Dedifferentiated amniotic fluid mesenchymal stem cell (primary cell): ENCODE measurements around the gene MAPK10.
"Not testable (repeated sequence)": the region's sequence is repeated elsewhere in the genome, so short reads cannot be mapped to it uniquely, and the experiment has no call there.

Experiments used
- DNase-seq: peaks from one replicate; pipeline ENCODE4 v3.0.0-alpha.2; 2016; ENCODE audit errors: extremely low spot score

MAPK10 gene

DNA sequence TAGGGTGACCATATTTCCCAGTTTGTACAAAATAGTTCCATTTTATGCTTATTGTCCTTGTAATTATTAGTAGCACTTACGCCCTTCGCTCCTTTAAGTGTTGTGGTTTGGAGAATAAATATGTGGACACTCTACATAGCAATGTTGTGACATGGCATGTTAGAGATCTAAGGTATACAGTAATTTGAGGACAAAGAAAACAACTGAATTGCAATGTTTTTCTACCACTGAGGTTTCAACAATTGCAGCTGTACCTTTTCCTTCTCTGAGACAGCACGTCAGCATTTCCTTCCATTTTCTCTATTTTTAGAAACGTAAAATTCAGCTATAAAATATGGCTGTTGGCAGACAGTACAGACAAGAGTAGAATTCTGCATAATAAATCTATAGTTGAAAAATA lies 323.1 kb downstream of the MAPK10 start:
- DNase-seq, result no peak

DNA sequence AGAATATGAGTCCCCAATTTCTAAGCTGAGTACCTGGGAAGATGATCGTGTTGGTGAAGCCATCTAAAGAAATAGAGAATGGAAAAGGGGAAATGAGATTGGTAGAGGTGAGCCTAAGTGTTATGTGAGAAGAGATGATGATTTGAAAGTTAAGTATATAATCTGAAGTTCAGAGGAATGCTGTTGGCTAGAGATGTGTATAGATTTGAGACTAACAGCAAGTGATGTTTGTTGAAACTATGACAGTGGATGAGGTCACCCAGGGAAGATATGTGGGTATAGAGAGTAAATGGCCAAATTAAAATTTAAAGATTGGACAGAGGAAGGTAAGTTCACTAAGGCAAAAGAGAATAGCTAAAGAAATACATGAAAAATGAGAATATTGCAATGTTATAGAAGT lies 324.2 kb downstream of the MAPK10 start:
- DNase-seq, result no peak

DNA sequence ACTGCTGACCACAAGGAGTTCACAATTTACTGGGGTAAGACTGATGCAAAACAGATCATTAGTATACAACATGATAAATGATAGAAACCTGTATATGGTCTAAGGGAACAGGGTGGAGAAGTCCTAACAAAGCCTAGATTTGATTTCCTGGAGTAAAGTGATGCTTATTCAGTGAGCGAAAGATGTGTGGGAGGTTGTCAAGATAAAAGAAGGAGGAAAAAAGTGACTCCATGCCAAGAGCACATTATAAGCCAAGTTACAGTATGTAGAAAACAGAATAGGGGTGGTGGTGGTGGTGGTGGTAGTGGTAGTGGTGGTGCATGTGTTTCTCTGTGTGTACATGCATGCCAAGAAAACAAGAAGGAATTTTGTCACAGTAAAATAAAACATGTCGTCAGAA lies 325.2 kb downstream of the MAPK10 start:
- DNase-seq, result no peak

DNA sequence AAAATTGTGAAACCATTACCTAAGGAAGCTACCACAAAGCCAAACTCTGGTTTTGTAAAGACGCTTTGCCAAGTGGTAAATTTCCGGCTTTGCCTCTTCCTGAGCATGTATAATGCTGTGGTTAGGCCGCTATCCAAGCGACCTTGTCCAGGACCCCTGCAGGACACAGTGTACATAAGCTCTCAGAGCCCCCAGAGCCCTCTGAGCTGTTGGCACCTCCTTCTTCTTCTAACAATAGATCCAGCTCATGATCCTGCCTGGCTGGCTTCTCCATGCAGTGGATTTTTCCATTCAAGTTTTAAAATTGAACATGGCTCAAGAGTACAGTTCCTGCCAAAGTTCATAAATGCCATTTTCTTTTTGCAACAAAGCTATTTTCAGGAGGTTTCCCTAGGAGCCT lies 326.7 kb downstream of the MAPK10 start:
- peak; percentile 45 for DNase-seq

- DNase-seq, result peak; percentile 93
Observed at GRCh38 chr4:86032476-86033022, 327.3 kb downstream of the MAPK10 start.

DNA sequence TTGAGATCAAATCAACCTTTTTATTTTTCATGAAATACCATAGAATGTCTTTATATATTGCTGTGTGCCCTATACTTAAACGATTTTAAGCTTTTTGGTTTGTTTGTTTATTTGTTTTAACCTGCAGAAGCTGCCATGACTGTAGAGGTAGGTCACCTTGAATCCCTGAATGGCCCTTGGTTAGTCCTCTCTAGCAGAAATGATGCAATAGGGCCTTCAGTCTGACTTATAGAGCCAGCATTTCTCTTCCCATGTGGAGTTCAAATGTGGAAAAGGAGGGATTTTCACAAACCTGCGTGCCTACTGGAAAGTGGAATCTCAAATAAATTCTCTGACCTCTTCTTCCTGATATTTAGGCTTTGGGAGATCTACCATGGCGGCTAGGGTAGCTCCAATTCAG lies 327.9 kb downstream of the MAPK10 start:
- no peak for DNase-seq

DNA sequence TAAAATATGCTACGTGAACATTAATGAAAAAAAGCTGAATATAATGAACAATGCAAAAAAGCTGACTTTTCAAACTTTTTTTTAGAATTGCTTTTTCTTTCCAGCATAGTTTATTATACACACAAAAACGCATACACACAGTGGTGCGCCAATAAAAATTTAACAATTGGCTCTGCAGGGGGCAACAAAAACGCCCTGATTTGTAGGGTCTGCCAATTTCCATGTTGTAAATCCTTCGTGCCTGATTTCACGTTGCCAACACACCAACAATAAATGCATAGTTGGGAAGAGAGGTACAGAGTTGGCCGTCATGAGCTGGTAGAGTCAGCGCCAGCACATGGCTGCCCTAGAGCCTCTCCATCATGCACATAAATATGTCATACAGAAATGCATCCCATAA lies 333.1 kb downstream of the MAPK10 start:
- DNase-seq, result no peak

- not testable (repeated sequence) for DNase-seq
Observed at GRCh38 chr4:86021671-86022070, 338.2 kb downstream of the MAPK10 start.

GRCh38 chr4:86019906-86020305 lies 339.9 kb downstream of the MAPK10 start:
- no peak for DNase-seq

DNA sequence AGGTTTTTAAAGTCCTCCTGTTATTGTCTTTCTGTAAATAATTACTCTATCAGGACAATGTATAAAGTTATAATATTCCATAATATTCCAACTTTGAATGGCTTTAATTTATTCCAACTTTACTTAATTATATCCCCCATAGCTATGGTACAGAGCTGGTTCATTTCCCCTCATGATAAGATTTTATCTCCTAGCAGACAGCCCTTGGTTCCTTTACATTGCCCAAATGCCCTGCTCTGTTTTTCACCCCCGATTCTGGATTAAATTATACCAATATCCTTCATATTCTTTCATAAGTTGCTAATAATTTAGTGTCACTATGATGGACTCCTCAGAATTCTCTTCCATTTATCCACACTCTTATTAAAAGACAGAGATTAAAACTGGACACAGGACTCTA lies 340.5 kb downstream of the MAPK10 start:
- DNase-seq, result no peak

GRCh38 chr4:86015412-86016350 lies 344.2 kb downstream of the MAPK10 start:
- DNase-seq, result no peak

DNA sequence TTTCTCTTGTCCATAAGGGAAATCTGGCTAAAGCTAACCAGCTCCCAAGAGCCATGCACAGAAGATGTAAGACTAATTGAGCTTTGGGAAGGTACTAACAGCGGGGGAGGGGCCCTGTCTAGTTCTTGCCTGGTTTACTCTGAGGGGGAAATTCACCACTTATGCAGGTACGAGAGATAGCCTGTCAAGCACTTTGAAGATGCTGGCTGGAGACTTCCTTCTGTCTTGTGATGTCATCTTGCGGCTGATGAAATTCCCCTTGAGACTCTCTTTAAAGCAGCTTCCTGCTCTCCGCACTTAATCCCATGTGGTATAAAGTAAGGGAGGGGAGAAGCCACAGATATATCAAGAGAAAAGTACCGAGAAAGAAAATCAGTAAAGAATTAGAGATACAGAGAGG lies 345.3 kb downstream of the MAPK10 start:
- DNase-seq, result no peak

GRCh38 chr4:86013621-86014020 lies 346.2 kb downstream of the MAPK10 start:
- DNase-seq, result no peak

DNA sequence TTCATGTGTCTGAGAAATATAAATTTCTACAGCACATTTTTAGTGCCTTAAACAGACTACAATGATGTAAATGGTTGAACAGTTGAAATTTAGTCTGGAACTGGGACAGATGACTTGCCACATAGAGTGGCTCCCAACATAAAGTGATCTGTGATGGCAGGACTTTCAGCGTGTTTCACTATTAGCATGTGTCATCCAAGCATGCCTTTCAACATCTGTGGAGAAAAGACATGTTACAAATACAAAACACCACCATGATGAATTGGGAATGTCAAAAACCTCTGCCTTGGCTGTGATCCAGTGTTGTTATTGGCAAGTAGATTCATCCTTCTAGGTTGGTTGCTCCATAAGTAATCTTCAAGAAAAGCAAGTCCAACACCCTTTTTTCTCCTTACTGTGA lies 348.7 kb downstream of the MAPK10 start:
- peak; percentile 87 for DNase-seq

DNA sequence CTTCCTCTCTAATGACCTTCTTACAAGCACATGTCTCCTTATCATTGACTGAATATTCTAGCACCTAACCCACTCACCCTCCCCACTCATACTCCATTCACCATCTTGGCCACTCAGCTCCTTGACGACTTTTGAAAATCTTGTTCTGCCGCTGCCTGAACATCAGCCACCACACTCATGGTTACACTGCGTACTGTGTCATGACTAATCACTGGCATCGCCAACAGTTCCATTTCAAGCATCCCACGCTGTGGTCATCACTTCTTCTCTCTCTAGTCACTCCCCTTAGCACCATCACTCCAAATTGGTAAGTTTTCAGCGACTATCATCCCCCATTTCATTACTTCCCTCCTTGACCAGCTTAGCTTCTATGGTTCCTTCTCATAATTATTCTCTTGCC lies 352.8 kb downstream of the MAPK10 start:
- DNase-seq, result no peak

- no peak for DNase-seq
Observed at GRCh38 chr4:86006057-86006456, 353.8 kb downstream of the MAPK10 start.

DNA sequence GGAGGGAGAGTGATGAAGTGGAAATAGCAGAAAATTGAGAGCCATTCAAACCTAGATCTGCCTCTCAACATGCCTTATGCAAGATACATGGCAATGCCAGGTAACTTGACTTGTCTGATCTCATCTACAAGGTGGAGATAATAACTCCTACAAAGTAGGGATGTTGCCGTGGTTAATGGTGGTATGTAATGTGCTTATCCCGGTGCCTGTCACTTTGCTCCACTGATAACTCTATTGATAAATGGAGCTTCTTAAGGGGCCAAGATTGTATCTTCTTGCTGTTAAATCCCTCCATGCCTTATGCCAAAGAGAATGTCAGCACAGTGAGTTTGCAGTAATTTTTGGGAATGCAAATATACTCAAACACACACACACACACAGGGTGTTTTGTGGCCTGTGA lies 355.8 kb downstream of the MAPK10 start:
- no peak for DNase-seq

DNA sequence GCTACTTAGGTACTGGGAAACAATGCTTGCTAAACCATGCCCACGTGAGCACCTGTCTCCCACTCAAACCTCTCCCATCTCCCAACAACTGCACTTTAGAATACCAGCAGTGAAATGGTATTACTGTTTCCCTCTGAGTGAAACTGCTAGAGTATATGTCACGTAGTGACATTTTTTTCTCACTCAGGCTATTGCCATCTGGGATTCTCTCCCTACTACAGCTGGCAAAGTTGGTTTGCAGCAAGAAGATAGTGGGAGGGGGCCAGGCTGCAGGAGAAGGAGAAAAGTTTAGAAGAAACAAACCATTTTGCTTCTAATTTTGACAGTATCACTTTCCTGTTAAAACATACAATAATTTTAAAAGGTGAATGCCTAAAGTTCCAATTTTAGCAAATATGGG lies 358.3 kb downstream of the MAPK10 start:
- DNase-seq, result no peak

GRCh38 chr4:85995361-85995760 lies 364.5 kb downstream of the MAPK10 start:
- no peak for DNase-seq

GRCh38 chr4:85994576-85994975 lies 365.3 kb downstream of the MAPK10 start:
- DNase-seq, result no peak

DNA sequence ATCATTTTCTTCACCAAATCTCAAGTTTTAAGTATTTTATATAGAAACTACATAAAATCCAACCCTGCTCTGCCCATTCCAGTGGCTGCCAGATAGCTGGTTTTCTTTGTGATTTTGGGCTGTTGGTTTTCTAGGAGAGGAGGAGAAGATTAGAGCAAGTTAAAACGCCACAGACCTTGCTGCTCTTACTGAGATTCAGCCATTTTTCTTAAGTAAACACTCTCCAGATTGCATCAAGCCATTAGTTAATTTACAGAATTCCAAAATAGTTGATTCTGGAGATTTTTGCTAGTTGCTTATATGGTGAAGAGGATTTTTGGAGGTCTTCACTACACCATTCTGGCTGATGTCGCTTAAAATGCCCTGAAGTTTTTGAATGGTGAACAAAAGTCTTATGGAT lies 366.2 kb downstream of the MAPK10 start:
- no peak for DNase-seq

GRCh38 chr4:85986266-85986665 lies 373.6 kb downstream of the MAPK10 start:
- no peak for DNase-seq

- DNase-seq, result no peak
Observed at GRCh38 chr4:85979276-85979675, 380.6 kb downstream of the MAPK10 start.

DNA sequence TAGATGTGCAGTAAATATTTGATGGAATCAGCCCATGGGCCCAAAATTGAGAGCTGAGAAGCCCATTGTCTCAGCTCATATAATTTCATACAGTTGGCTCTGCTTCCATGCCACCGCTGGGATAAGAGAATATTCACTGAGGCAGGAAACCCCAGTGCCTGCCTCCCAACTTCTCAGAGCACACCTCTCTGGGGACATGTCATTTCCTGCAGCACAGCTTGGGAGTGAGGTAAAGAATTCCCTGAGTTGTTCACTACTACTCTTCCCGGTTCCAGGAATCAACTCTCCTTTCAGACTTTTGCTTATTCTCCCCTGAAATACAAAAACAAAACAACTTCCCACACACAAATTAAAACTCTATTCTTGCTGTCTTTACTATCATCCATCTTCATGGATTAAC lies 389.3 kb downstream of the MAPK10 start:
- DNase-seq, result no peak
